Trophoblast cell (in vitro differentiated cells and primary cell): ENCODE results near the gene NRXN2.
A peak's percentile ranks its signal among the peaks of the same experiment; 100 is the strongest.

Experiments
- DNase-seq, 2 donors: peaks; one replicate each; pipeline ENCODE4 v3.0.0-alpha.2; 2016
- H2AFZ ChIP-seq: 2 replicates; pipeline ENCODE4 v1.6.1; 2013; ENCODE audit warnings: low read length, moderate library complexity, mild to moderate bottlenecking; ENCODE audit not compliant: insufficient read depth, poor library complexity
- H2AK5ac ChIP-seq: 2 replicates; pipeline ENCODE4 v1.6.1; 2013; ENCODE audit warnings: mild to moderate bottlenecking, low read length
- H2BK120ac ChIP-seq: 2 replicates; pipeline ENCODE4 v1.6.1; 2013; ENCODE audit warnings: low read length, mild to moderate bottlenecking, moderate library complexity; ENCODE audit not compliant: insufficient read depth, poor library complexity
- H2BK12ac ChIP-seq: 2 replicates; pipeline ENCODE4 v1.6.1; 2013; ENCODE audit warnings: mild to moderate bottlenecking, low read length, moderate library complexity
- H2BK5ac ChIP-seq: 2 replicates; pipeline ENCODE4 v1.6.1; 2013; ENCODE audit warnings: low read length, low read depth, moderate library complexity, mild to moderate bottlenecking; ENCODE audit not compliant: poor library complexity
- H3K14ac ChIP-seq: 2 replicates; pipeline ENCODE4 v1.6.1; 2013; ENCODE audit warnings: mild to moderate bottlenecking, low read length
- H3K18ac ChIP-seq: 2 replicates; pipeline ENCODE4 v1.6.1; 2013; ENCODE audit warnings: mild to moderate bottlenecking, low read length
- H3K23ac ChIP-seq: 2 replicates; pipeline ENCODE4 v1.6.1; 2013; ENCODE audit warnings: low read length
- H3K27ac ChIP-seq: 2 replicates; pipeline ENCODE4 v1.5.1; 2013; ENCODE audit warnings: low read depth, mild to moderate bottlenecking, inconsistent platforms, low read length, moderate library complexity
- H3K27me3 ChIP-seq: 2 replicates; pipeline ENCODE4 v1.6.1; 2013; ENCODE audit warnings: inconsistent platforms, mild to moderate bottlenecking, low read length, moderate library complexity; ENCODE audit not compliant: insufficient read depth
- H3K36me3 ChIP-seq, 2 experiments: 1 replicate in 1 of 2; 2 replicates in 1 of 2; pipeline ENCODE4 v1.6.1; 2013; ENCODE audit warnings: low read length in 2 of 2, mild to moderate bottlenecking in 2 of 2, moderate library complexity in 1 of 2; ENCODE audit not compliant: insufficient read depth in 2 of 2, control insufficient read depth in 1 of 2
- H3K4ac ChIP-seq: 2 replicates; pipeline ENCODE4 v1.6.1; 2013; ENCODE audit warnings: low read depth, mild to moderate bottlenecking, low read length, moderate library complexity
- H3K4me1 ChIP-seq, 2 experiments: 1 replicate in 1 of 2; 2 replicates in 1 of 2; pipeline ENCODE4 v1.6.1; 2013; ENCODE audit warnings: low read length in 2 of 2, mild to moderate bottlenecking in 2 of 2, moderate library complexity in 1 of 2; ENCODE audit not compliant: insufficient read depth in 2 of 2, control insufficient read depth in 1 of 2
- H3K4me2 ChIP-seq: 2 replicates; pipeline ENCODE4 v1.6.1; 2013; ENCODE audit warnings: inconsistent platforms, mild to moderate bottlenecking, low read length, moderate library complexity
- H3K4me3 ChIP-seq: 2 replicates; pipeline ENCODE4 v1.5.1; 2013; ENCODE audit warnings: mild to moderate bottlenecking, low read depth, low read length, inconsistent platforms
- H3K79me1 ChIP-seq: one replicate; pipeline ENCODE4 v1.6.1; 2013; ENCODE audit warnings: low read length
- H3K79me2 ChIP-seq: 2 replicates; pipeline ENCODE4 v1.6.1; 2013; ENCODE audit warnings: low read length, mild to moderate bottlenecking; ENCODE audit not compliant: control insufficient read depth, insufficient read depth, poor library complexity
- H3K9ac ChIP-seq: 2 replicates; pipeline ENCODE4 v1.6.1; 2013; ENCODE audit warnings: mild to moderate bottlenecking, low read length
- H3K9me3 ChIP-seq: 2 replicates; pipeline ENCODE4 v1.6.1; 2013; ENCODE audit warnings: low read depth, mild to moderate bottlenecking, control low read depth, inconsistent platforms, low read length; ENCODE audit not compliant: insufficient read depth
- H4K12ac ChIP-seq: 2 replicates; pipeline ENCODE4 v1.6.1; 2013; ENCODE audit warnings: low read depth, mild to moderate bottlenecking, low read length, moderate library complexity
- H4K8ac ChIP-seq: 2 replicates; pipeline ENCODE4 v1.6.1; 2013; ENCODE audit warnings: low read depth, mild to moderate bottlenecking, low read length, moderate library complexity
- H4K91ac ChIP-seq: one replicate; pipeline ENCODE4 v1.6.1; 2013; ENCODE audit warnings: low read depth, mild to moderate bottlenecking, low read length, moderate library complexity
- WGBS: extraction: QIAGEN DNeasy Blood & Tissue Kit; methylation state at CpG from one replicate; pipeline ENCODE4 v1.1.7; 2013; ENCODE audit warnings: missing lambda C conversion rate; ENCODE audit not compliant: insufficient read length, insufficient coverage; ENCODE audit errors: extremely low coverage; 5-methylcytosine and 5-hydroxymethylcytosine counted together

The NRXN2 gene

DNA sequence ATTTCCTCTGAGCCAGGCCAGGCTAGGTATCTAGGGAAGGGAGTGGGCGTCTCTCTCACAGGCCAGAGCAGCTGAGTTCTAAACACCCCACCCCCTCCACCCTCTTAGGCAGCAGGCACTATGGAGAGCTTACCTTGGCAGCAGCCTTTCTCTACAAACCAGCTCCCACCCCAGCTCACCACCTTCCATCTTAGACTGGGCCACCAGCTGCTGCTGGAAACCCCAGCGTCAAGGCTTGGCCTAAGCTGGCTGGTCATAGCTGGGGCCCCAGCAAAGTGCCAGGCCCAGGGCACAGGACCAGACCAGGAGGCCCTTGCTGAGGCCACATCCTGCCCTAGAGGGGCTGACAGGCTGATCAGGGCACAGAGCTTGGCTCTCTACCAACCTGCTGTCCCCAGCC is 111.8 kb downstream of the NRXN2 start:
- no peak overlapping the region for H2BK120ac ChIP-seq
- H3K23ac ChIP-seq, result no peak overlapping the region
- H3K9me3 ChIP-seq, result peaks cover 2% of the 10 kb centered on the region
- no peaks in the 10 kb centered on the region for H3K27me3 ChIP-seq
- H2BK5ac ChIP-seq, result no peak overlapping the region
- no peak for DNase-seq
- no peaks in the 10 kb centered on the region for H3K4me1 ChIP-seq
- no peak overlapping the region for H4K8ac ChIP-seq
- H3K4me2 ChIP-seq, result no peak overlapping the region
- H3K4ac ChIP-seq, result no peak overlapping the region
- H4K12ac ChIP-seq, result no peak overlapping the region
- no peaks in the 10 kb centered on the region for H3K79me1 ChIP-seq
- H2AK5ac ChIP-seq, result no peak overlapping the region
- H3K9ac ChIP-seq, result no peak overlapping the region
- no peaks in the 10 kb centered on the region for H3K36me3 ChIP-seq
- no peak overlapping the region for H3K14ac ChIP-seq
- no peak overlapping the region for H3K18ac ChIP-seq
- no peaks in the 10 kb centered on the region for H3K79me2 ChIP-seq
- no peak overlapping the region for H3K4me3 ChIP-seq
- H3K27ac ChIP-seq, result no peak overlapping the region
- no peak overlapping the region for H2BK12ac ChIP-seq
- no peak overlapping the region for H2AFZ ChIP-seq
- H4K91ac ChIP-seq, result no peak overlapping the region
- no CpG with 5 or more reads among the region's 2 CpGs for WGBS

GRCh38 chr11:64610596-64610995 is 112.4 kb downstream of the NRXN2 start:
- Histone ChIP-seq H2BK12ac (no peak overlapping the region), H3K79me1 (no peaks in the 10 kb centered on the region), H4K8ac (no peak overlapping the region), H3K4me3 (no peak overlapping the region), H3K18ac (no peak overlapping the region), H3K27ac (no peak overlapping the region), H3K4ac (no peak overlapping the region), H3K4me1 (no peaks in the 10 kb centered on the region), H2BK120ac (no peak overlapping the region), H4K91ac (no peak overlapping the region), H4K12ac (no peak overlapping the region), H2AFZ (no peak overlapping the region), H3K36me3 (no peaks in the 10 kb centered on the region), H3K23ac (peak overlapping the region; percentile 54), H3K9me3 (peaks cover 2% of the 10 kb centered on the region), H3K4me2 (no peak overlapping the region), H2BK5ac (no peak overlapping the region), H3K79me2 (no peaks in the 10 kb centered on the region), H2AK5ac (no peak overlapping the region), H3K9ac (no peak overlapping the region), H3K27me3 (no peaks in the 10 kb centered on the region), H3K14ac (no peak overlapping the region)
- no peak for DNase-seq
- WGBS, result no CpG with 5 or more reads among the region's 3 CpGs

DNA sequence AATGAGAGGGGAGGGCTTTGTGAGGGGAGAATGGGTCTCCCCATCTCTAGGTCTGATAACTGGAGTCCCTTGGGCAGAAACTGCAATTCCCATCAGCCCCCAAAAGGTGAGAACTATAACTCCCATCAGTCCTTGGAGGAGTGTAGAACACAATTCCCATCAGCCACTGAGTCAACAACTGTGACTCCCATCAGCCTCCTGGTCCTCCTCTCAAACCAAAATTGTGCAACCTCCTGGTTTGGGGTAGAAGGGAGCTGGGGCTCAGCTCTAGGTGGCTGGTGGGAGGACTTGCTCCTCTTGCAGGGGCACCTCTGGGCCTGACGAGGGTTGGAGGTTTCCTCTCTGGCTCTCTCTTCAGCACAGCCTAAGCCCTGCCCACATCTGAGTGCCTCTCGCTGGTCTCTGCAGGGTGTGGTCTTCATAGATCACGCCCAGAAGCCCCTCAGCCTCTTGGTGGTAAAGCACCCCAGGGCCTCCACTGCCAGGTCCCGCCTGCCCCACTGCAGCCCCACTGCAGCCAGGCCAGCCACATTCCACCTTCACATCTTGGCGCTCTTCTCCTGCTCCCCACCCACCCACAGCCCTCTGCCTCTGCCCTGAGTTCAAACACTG is 113.5 kb downstream of the NRXN2 start:
- Histone ChIP-seq H3K27ac (no peak overlapping the region), H3K4ac (no peak overlapping the region), H4K12ac (no peak overlapping the region), H2AK5ac (no peak overlapping the region), H3K23ac (no peak overlapping the region), H2BK12ac (no peak overlapping the region), H3K4me1 (no peaks in the 10 kb centered on the region), H2AFZ (no peak overlapping the region), H2BK5ac (no peak overlapping the region), H3K14ac (no peak overlapping the region), H3K27me3 (no peaks in the 10 kb centered on the region), H3K36me3 (no peaks in the 10 kb centered on the region), H3K79me2 (no peaks in the 10 kb centered on the region), H3K79me1 (no peaks in the 10 kb centered on the region), H3K18ac (no peak overlapping the region), H3K9ac (no peak overlapping the region), H3K4me3 (no peak overlapping the region), H3K9me3 (peaks cover 2% of the 10 kb centered on the region), H2BK120ac (no peak overlapping the region), H4K91ac (no peak overlapping the region), H4K8ac (no peak overlapping the region), H3K4me2 (no peak overlapping the region)
- DNase-seq, result no peak
- no CpG with 5 or more reads among the region's 5 CpGs for WGBS

GRCh38 chr11:64608636-64609035 is 114.4 kb downstream of the NRXN2 start:
- Histone ChIP-seq H2AK5ac (no peak overlapping the region), H3K9me3 (peaks cover 2% of the 10 kb centered on the region), H3K36me3 (no peaks in the 10 kb centered on the region), H2AFZ (no peak overlapping the region), H2BK5ac (no peak overlapping the region), H3K27me3 (no peaks in the 10 kb centered on the region), H3K4me3 (no peak overlapping the region), H3K4ac (no peak overlapping the region), H3K14ac (no peak overlapping the region), H3K9ac (no peak overlapping the region), H3K79me2 (no peaks in the 10 kb centered on the region), H4K12ac (no peak overlapping the region), H3K27ac (no peak overlapping the region), H4K91ac (no peak overlapping the region), H3K4me2 (no peak overlapping the region), H2BK120ac (no peak overlapping the region), H4K8ac (no peak overlapping the region), H3K4me1 (no peaks in the 10 kb centered on the region), H2BK12ac (no peak overlapping the region), H3K23ac (no peak overlapping the region), H3K18ac (no peak overlapping the region), H3K79me1 (no peaks in the 10 kb centered on the region)
- WGBS, result no CpG with 5 or more reads among the region's 12 CpGs
- DNase-seq, result no peak
